DMS114 treated with DMSO at 0.1 percent for 48 hours (cell line): ENCODE measurements around the gene NLRC5.
"Not testable (repeated sequence)": the region's sequence is repeated elsewhere in the genome, so short reads cannot be mapped to it uniquely, and the experiment has no call there.

ENCODE experiments used
- DNase-seq: peaks from one replicate; lab custom pipeline; 2025; ENCODE audit not compliant: unreplicated experiment; lab: John Stamatoyannopoulos, UW

Gene NLRC5

DNA sequence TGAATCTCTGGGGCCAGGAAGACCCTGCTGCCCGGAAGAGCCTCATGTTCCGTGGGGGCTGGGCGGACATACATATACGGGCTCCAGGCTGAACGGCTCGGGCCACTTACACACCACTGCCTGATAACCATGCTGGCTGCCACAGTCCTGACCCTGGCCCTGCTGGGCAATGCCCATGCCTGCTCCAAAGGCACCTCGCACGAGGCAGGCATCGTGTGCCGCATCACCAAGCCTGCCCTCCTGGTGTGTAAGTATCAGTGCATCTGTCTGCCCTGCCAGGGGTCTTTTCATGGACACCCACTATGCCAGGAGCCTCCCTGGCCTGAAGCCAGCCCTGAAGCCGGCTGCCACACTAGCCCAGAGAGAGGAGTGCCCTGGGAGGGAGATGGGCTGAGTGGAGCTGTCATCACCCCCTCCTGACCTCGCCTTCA, 27.5 kb upstream of the NLRC5 start, which contains the start of gene CETP:
Gene CETP, plus strand, starts transcription at position 100 of the 431 bp plus-strand sequence. Its CDS starts 30 bp downstream, at position 130.
- DNase-seq, result no peak

DNA sequence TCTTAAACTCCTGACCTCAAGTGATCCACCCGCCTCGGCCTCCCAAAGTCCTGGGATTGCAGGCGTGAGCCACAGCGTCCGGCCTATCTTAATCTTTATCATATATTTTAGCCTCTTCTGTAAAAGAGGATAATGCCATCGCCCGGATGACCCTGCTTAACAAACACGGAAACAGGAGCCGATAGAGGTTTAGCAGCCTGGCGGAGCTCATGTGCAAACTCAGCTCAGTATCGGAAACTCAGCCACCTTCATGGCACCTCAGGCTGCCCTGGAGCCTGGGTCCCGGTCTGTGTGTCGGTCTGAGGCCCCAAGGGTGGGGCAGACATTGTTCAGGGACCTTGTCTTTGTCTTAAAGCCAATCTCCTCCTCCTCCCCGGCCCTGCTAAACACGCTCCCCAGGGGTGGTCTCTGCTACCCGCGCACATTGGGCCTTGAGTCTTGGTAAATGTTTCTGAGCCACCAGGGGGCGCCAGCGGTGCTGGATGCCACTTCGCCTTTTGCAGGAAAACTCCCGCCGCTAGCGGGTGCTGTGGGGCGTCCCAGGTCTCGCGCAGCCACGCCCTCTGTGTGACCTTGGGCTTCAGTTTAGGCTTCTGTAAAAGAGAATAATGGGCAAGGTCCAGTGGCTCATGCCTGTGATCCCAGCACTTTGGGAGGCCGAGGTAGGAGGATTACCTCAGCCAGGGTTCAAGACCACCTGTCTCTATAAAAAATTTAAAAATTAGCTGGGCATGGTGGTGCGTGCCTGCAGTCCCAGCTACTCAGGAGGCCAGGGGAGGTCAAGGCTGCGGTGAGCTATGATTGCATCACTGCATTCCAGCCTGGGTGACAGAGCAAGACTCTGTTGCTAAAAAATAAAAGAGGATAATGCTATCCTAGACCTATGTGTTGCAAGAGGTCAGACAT, 24.9 kb upstream of the NLRC5 start:
- DNase-seq, result no peak

DNA sequence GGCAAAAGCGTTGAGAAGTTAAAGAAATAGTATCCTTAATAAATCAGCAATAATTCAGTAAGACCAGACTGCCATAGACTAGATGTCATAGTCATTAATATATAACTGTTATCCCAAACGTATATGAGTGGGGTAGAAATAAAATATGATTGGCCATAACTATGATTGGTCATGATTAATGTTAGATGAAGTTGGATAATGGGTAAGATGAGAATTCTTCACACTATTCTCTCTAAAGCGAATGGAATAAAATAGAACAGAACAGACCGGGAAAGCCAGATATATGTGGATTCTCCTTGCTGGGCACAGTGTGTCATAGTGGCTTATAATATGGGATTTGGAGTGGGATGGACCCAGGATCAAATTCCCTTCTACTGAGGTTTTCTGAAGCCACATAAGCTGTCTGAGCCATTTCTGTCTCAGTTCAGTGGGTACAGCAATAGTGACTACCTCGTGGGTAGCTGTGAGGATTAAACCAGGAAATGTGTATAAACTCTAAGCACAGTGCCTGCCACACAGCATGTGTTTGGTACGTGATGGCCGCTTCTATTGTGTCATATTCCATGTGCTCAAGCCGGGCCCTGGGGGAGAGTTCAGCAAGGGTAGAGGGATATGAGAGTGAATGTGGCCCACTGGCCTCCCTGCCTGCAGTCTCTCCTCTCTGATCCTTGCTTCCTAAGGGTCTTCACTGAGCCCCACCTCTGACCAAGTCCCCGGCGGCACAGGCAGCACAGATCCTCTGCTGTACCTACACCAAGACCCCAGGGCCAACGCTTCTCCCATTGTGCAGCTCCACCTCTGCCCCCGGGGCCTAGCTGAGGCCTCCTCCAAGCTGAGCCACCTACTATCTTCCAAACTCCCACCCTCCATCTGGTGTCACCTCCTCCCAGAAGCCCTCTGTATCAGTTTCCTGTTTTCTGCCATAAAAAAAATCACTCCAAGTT, 23.9 kb upstream of the NLRC5 start:
- DNase-seq, result no peak

DNA sequence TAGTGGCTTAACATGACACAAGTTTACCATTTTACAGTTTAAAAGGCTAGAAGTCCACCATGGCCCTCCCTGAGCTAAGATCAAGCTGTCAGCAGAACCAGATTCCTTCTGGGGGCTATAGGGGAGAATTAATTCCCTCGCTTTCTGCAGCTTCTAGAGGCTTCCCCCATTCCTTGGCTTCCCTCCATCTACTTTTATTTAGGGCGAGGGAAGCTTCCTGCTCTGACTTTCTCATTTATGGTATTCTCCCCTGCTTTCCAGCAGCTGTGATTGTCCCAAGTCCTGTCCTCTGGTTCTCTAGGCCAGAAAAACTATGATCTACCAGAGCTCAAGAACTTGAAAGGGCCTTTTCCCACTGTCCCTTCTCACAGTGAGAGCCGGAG, 23.3 kb upstream of the NLRC5 start:
- no peak for DNase-seq

DNA sequence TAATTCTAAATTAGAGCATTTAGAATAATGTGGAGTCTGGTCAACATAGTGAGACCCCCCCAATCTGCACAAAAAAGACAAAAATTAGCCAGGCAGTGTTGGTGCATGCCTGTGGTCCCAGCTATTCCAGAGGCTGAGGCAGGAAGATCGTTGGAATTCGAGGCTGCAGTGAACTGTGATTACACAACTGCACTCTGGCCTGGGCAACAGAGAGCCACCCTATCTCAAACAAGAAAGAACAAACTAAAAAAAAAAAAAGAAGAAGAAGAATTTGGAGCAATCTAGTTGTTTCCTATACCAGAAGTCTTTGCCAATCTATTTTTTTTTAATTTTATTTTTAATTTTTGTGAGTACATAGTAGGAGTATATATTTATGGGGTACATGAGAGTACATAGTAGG, 21.6 kb upstream of the NLRC5 start:
- DNase-seq, result no peak

DNA sequence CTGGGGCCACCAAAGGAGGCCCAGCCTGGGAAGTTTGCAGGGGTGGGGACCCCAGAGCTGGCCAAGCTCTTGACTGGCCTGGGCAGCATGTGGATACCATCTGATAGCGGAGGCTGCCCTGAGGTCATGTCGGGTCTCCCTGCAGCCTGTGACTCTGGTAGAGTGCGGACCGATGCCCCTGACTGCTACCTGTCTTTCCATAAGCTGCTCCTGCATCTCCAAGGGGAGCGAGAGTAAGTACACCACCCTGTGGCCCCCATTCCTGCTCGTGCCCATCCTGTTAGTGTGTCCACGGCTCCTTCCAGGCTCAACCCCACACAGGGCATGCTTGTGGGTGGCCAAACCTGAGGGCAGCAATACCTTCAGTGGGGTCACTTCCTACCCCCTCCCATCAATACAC, 19.6 kb upstream of the NLRC5 start:
- no peak for DNase-seq

DNA sequence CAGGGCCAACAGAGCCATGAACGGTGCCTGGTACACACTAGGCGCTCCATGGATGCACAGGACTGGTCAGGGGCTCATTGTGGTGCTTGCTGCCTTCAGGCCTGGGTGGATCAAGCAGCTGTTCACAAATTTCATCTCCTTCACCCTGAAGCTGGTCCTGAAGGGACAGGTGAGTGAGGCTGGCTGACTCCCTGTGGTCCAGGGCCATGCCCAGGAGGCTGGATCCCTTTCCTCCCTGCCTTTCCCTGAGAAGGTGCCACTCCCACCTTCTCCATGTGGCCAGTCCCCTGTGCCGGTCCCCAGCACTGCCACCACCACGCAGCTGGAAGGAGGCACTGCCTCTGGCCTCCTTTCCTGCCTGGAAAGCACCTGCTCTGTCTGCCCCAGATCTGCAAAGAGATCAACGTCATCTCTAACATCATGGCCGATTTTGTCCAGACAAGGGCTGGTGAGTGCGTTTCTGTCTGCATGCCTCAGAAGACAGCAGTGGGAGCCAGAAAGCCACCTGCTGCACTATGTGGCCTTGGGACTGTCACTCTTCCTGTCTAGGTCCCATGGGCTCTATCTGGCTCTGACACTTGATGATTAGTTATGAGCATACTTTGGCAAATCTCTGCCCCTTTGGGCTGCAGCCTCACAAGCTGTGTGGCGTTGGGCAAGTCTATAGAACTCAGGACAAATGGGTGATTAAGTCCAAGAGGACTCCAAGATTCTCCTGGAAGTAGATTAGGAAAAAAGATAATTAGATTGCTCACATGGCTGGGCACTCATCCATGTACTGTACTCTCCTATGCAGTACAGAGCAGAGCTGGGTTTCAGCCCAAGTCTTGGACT, 18.2 kb upstream of the NLRC5 start:
- no peak for DNase-seq

DNA sequence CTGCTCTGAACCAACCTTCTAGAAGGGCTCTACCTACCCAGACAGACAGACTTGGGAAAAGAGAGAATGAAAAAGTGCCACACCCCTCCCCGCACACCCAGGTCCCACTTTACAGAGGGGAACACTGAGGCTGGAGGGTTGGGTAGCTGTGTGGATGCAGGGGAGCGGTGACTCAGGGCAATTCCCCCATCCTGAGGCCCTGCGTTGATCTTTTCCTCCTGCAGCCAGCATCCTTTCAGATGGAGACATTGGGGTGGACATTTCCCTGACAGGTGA, 17.7 kb upstream of the NLRC5 start:
- DNase-seq, result no peak

DNA sequence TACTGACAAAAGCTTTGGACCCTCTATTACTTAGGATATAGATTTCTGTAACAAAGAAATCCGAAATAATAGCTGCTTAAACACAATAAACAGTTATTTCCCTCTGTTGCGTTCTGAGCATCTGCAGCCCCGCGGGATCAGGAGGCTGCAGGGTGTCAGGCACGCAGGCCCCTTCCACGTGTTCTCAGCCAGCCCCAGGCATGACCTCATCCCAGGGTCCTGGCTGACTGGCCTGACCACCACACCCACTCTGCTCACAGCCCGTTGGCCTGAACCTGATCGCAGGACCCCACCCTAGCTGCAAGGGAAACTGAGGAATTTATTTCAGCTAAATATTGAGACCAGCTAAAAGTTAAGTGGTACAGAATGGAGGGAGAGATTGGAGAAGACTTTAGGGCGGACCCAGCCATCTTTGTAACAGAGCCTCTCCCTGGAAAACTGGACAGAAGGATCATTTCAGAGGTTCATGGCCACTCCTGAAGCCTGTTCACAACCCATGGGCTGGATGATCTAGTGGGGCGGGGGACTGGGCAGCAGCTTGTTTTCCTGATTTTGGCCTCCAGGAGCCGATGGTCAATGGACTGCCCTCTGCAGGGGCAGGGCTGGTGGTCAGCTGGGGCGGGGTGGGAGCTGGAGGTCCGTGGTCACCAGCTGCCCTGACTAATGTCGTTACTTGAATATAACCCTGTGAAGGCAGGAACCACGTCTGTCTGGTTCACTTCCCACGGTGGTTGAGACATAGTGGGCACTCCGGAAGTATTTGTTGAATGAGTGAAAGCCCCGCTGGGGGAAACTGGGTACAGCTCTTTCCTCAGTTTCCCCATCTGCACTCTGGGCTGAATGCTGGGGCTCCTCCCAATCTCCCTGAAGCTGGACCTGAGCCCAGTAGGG, 16.7 kb upstream of the NLRC5 start:
- DNase-seq, result no peak

DNA sequence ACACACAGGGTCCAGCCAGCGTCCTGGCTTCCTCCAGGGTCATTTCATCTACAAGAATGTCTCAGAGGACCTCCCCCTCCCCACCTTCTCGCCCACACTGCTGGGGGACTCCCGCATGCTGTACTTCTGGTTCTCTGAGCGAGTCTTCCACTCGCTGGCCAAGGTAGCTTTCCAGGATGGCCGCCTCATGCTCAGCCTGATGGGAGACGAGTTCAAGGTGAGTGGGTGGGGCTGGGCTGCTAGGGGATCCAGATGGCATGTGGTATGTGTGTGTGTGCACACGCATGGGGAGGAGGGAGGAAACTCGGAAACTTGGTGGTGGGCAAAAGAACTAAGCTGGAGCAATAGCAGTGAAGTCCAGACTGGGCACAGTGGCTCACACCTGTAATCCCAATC, 16.1 kb upstream of the NLRC5 start:
- DNase-seq, result no peak

DNA sequence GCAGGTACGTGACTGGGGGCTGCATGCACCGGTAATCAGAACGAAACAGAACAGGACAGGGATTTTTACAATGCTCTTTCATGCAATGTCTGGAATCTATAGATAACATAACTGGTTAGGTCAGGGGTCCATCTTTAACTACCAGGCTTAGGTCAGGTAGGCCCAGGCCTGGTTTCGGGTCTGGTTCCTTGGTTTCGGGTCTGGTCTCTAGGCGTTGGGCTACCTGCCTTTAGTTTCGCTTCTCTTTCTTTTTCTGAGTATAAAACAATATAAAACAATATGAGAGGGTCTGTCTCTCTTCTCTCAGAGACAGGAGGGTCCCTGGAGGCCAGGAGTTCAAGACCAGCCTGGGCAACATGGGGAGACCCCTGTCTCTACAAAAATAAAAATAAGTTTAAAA, 15.5 kb upstream of the NLRC5 start:
- not testable (repeated sequence) for DNase-seq

DNA sequence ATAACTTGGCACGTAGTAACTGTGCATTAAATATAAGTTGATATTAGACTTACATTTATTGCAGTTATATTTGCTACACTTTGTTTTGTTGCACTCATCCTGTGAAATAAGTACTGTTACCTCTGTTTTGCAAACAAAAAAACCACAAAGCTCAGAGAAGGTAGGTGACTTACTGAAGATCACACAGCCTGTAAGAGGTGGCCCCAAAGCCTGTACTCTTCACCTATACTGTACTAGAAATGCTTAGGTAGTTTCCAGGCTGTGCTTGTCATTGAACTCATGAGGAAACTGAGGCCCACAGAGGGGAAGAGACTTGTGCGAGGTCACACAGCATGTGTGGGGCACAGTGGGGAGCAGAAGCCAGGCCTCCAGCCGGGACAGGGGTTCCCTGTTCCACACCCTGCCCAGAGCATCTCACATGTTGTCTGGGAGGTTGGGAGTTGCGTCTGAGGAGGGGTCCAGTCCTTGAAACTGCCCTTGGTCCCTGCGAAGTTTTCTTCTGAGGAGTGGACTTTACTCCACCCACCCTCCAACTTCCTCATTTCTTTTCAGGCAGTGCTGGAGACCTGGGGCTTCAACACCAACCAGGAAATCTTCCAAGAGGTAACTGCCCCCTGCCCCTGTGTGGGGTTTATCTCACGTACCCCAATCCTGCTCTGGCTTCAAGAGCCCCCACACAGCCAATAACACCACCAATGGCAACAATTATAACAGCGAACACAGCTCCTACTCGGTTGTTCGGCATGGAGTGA, 14.6 kb upstream of the NLRC5 start:
- no peak for DNase-seq

DNA sequence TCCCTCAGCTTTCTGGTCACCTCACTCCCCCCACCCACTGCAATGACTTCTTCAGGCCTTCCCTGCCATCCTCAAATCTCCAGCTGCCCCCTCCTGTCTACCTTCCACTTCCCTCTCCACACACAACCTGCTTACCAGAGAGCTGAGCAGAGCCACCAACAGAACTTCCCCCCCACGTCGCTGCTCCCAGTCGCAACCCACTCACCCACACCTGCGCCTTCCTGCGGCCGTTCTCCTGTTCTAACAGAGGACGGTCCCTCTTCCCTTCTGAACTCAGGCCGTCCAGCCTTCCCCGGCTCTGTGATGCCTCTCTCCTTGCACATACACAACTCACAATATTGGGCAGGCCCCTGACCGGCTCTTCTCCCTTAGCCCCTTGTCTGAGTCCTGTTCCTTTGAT, 13.6 kb upstream of the NLRC5 start:
- DNase-seq, result no peak

DNA sequence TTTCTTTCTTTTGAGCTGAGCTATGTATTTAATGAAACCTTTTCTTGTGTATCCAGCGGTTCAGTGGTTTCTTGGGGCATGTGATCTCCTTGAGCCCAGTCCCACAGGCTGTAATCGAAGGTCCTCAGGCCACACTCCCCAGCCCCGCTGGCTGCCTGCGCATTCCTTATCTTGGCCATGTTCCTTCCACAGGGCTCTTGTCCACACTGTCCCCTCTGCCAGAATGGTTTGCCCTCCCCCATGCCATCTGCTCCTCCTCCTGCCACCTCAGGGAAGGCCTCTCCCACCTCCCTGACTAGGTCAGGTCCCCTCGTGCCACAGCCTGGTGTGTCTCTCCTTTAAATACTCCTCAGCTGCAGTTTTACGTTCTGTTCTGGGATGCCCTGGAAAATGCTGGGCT, 12.1 kb upstream of the NLRC5 start:
- no peak for DNase-seq

DNA sequence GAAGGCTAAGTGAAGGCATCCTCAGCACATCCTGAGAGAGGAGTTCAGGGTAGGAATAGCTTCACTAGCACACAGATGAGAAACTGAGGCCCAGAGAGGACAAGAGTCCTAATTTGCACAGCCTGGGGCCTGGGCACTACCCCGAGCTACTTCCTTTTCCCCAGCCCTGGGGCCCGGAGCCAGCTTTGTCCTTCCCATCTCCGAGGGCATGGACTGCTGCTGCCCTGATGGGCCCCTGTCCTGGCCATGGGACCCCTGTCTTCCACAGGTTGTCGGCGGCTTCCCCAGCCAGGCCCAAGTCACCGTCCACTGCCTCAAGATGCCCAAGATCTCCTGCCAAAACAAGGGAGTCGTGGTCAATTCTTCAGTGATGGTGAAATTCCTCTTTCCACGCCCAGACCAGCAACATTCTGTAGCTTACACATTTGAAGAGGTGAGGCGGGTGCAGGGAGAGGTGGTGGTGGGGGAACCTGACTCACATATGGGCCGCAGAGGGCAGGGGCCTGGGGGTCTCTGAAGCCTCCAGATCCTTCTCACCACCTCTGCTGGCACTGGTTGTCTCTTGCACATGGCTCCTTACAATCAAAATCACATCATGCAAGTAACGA, 11.4 kb upstream of the NLRC5 start:
- no peak for DNase-seq

DNA sequence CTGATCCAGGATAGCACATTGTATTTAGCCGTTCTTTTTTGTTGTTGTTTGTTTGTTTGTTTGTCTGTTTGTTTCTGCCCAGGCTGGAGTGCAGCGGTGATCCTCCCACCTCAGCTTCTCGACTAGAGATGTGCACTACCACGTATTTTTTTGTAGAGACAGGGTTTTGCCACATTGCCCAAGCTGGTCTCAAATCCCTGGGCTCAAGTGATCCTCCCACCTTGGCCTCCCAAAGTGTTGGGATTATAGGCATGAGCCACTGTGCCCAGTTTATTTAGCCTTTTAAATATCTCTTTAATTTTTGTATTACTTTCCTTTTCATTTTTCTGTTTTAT, 9.2 kb upstream of the NLRC5 start:
- no peak for DNase-seq

DNA sequence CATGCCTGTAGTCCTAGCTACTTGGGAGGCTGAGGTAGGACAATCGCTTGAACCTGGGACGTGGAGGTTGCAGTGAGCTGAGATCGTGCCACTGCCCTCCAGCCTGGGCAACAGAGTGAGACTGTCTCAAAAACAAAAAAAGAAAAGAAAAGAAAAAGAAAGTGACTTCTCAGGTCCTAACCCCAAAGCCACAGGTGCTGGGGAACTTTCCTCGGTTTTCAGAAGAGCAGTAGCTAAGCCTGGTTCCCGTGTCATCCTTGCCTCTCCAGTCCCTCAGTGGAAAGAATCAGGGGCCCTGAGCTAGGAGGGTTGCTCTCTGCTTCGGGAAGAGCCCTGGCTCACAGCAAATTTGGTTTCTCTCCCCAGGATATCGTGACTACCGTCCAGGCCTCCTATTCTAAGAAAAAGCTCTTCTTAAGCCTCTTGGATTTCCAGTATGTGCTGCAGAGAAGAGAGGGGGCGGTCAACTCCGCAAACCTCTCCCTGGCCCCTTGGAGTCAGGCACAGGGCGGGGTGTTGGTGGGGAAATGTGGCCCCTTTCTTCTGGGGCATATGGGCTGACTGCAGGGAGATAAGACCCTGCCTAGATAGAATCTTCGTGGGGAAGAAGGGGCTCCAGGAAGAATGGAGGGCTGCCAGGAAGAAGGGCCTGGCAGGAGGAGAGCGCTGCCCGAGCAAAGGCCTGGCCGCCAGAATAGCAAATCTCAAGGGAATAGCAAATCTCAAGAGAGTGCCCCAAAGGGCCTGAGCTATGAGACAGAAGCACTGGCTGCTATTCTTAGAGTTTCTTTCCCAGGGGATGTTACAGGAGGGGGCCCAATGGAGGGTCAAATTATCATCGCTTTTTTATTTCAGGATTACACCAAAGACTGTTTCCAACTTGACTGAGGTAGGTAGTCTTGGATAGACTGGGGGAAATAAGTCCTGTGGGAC, 8.3 kb upstream of the NLRC5 start:
- no peak for DNase-seq

DNA sequence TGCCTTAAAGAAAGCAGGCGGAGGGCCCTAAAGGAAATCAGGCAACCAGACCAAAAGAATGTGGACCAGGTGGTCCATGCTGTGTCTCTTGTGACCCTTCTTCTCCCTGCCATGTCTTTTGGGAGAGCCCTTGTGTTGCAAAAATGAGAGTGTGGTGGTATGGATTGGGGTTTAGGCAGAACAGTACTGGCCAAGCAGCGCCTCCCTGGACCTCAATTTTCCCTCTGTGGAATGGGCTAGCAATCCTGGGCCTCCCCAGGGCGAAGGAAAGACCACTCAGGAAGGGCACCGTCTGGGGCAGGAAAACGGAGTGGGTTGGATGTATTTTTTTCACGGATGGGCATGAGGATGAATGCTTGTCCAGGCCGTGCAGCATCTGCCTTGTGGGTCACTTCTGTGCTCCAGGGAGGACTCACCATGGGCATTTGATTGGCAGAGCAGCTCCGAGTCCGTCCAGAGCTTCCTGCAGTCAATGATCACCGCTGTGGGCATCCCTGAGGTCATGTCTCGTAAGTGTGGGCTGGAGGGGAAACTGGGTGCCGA, 7.6 kb upstream of the NLRC5 start:
- no peak for DNase-seq
